Activated CD4-positive, CD25-positive, alpha-beta regulatory T cell treated with anti-CD3 and anti-CD28 coated beads, Interleukin-2, amount 50 U/mL, for 24 hours (primary cell): Measurements from ENCODE around the gene CALML3.

Source experiments
- ATAC-seq, 2 donors: fragments of 150-1000 bp; cut with Tn5 transposase; one replicate each; pipeline ENCODE4 v1.10.0; 2021; ENCODE audit warnings: mild to moderate bottlenecking in 1 of 2, moderate library complexity in 1 of 2

Gene CALML3

DNA sequence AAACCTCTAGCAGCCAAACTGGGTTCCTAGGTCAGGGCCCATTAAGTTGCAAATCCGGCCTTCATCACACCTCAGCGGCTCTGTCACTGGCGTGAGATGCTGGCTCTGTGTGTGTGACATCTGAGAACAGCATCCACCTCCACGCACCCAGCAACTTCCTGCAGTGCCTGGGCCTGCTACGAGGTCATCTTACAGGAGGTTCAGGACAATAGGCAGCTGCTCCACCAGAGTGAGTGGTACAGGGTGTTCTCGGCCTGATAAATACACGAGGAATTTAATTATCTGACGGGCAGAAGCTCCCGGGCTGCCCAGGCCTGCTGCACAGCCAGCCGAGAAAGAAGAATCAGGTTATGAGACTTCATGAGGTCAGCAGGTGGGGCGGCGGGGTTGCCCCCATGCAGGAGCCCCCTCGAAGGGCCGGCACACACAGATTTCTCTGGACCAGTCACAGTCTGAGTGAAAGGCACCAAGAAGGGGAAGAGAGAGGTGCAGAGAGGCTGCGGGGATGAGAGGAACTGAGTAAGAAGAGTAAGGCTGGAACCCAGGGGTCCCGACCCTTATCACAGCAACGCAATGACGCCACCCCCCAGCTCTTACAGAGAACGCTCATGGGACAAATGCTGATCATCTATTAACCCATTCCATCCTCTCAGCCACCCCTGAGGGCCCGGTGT lies 49.3 kb downstream of the CALML3 start:
- ATAC-seq = no peak

DNA sequence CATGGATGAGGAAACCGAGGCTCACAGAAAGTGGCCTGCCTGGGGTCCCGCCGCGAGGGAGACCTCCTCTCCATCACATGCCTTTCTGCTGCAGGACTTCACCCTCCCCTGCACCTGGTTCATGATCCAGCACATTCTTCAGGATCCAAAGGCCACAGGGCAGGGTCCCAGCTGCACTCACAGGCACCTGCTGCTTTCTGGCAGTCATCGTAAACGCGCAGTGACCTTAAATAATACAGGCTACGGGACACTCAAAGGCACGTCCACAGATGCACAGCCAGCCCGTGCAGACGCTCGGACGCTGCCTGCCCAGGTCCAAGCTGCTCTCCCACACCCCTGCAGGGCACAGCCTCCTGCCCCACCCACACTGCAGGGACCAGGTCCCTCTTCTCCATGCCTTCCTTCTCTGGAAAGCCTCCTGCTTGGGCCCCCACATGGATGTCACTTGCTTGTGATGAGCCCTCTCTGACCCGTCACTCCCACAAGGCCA lies 49.9 kb downstream of the CALML3 start:
- peak in 1 of 2 donors; percentile 21 for ATAC-seq

DNA sequence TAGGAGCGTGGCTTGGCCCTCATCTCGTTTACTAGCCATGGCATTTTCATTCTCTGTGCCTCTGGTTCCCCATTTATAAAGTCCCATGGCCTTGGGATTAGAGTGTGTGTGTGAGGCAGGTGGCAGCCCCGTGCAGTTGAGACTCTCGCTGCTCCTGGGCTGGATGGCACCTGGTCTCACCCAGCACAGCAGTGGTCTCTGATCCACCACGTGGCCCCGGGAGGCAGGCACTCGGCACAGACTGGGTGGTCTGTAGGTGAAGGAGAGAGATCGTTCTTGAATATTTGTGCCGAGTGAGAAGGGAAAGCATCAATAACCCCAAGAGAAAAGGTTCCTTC lies 50.4 kb downstream of the CALML3 start:
- ATAC-seq = peak in 1 of 2 donors; percentile 17

DNA sequence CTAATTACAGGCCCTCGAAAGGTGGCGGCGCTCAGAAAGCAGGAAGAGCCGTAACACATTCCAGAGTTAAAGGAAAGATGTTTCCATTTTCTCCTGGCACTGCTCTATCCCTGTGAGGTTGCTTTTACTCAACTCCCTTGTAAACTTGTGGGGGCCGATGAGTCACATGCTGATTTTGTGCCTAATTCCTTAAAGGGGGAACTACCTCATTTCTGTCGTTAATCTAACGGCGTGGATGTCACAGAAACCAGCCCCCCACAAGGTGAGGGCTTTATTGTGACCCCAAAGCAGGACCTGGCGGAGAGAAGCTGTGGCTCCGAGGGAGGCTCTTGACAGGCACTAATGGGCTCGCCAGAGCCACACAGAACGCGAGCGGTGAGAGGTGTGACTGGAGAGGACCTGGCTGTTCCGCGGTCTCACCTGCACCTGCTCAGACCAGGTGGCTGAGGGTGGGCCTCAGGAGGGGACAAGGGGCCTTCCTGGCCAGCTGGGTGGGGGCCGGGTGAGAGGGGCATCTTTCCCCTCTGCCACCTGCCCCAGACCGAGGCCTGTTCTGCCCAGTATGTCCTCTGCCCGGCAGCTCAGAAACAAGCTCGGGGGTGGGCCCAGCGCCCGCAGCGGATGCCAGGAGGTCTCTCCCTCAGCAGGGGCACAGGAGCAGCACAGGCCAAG lies 50.9 kb downstream of the CALML3 start:
- ATAC-seq = no peak

DNA sequence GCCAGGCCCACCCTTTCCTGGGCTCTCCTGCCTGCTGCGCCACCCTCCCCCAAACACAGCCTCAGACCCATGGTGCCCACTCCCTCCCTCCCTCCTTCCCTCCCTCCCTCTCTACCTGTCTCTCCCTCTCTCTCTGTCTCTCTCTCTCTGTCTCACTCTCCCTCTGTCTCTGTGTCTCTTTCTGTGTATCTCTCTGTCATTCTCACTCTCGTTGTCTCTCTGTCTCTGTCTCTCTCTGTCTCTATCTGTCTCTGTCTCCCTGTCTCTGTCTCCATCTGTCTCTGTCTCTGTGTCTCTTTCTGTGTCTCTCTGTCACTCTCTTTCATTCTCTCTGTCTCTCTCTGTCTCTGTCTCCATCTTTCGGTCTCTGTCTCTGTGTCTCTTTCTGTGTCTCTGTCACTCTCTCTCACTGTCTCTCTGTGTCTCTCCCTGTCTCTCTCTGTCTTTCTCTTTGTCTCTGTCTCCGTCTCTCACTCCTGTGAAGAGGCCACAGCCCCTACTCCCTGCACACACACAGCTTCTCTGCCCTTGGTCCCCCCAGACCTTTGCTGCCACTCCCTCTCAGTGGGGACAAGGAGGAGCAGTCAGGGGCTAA lies 51.5 kb downstream of the CALML3 start:
- no peak for ATAC-seq
